Subcutaneous abdominal adipose tissue (tissue), 5 donors: ENCODE data around the gene TTC13.

Source experiments
- H3K27ac ChIP-seq: one replicate; pipeline ENCODE4 v1.7.0; 2013; ENCODE audit warnings: low read depth, mild to moderate bottlenecking, inconsistent platforms, low read length, moderate library complexity
- H3K27me3 ChIP-seq, 5 donors: one replicate each; pipeline ENCODE4 v1.7.0; 2013; ENCODE audit warnings: low read length in 5 of 5, inconsistent platforms in 1 of 5; ENCODE audit not compliant: control insufficient read depth in 5 of 5, insufficient read depth in 4 of 5
- H3K36me3 ChIP-seq, 5 donors: one replicate each; pipeline ENCODE4 v1.7.0; 2013; ENCODE audit warnings: low read length in 5 of 5; ENCODE audit not compliant: control insufficient read depth in 5 of 5, insufficient read depth in 5 of 5
- H3K4me1 ChIP-seq, 5 donors: one replicate each; pipeline ENCODE4 v1.7.0; 2013; ENCODE audit warnings: low read length in 5 of 5, mild to moderate bottlenecking in 3 of 5, moderate library complexity in 1 of 5; ENCODE audit not compliant: control insufficient read depth in 5 of 5, insufficient read depth in 5 of 5
- H3K4me3 ChIP-seq, 5 donors: one replicate each; pipeline ENCODE4 v1.7.0; 2013; ENCODE audit warnings: low read length in 5 of 5, low read depth in 1 of 5
- H3K9ac ChIP-seq, 5 donors: one replicate each; pipeline ENCODE4 v1.7.0; 2013; ENCODE audit warnings: low read length in 5 of 5, mild to moderate bottlenecking in 4 of 5, moderate library complexity in 3 of 5
- H3K9me3 ChIP-seq, 5 donors: one replicate each; pipeline ENCODE4 v1.7.0; 2013; ENCODE audit warnings: low read length in 5 of 5; ENCODE audit not compliant: control insufficient read depth in 5 of 5
- donor health status: healthy.
- donor health status: healthy.
- donor health status: healthy.
- donor health status: healthy.
- donor health status: healthy.

The TTC13 gene

DNA sequence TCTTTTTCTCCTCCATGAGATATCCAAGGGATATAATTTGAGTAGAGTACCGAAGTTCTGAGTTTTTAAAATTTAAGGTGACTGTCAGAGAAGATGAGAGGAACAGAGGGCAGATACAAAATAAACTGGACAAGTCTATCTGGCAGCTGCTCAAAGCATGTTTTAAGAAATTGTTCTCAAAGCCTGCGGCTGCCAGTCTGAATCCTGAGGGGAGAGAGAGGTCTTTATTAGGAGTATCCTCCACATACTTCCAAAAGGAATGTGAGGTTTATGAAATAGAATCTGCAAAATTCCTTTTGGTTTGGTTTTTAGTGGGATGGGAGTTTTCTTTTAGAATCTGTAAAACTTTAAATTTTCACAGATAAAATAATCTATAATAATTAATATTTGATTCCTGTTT lies 41.3 kb downstream of the TTC13 start:
- H3K36me3 ChIP-seq = peaks cover 5 to 23% (median 12%) of the 10 kb centered on the region in 5 donors
- no peak overlapping the region for H3K4me3 ChIP-seq
- no peak overlapping the region for H3K27ac ChIP-seq
- no peaks in the 10 kb centered on the region for H3K9me3 ChIP-seq
- H3K4me1 ChIP-seq = no peaks in the 10 kb centered on the region
- no peak overlapping the region for H3K9ac ChIP-seq
- H3K27me3 ChIP-seq = no peaks in the 10 kb centered on the region

DNA sequence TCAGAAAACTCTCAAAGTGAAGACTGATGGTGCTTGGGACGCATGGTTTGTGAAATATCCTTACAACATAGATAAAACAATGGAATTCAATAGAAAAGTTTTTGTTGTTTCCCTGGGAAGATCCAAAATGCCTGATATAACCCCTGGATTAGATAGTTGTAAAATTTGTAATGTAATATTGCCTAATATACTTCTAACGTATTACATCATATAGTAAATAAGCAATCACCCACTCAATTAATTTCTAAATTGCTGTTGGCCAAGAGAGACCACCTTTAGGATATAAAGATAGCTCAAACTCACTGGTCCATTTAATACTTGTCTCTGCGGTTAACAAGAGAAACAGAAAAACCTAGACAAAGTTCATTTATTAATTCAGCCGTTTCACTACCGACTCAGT lies 42.2 kb downstream of the TTC13 start:
- Histone ChIP-seq H3K27me3 (no peaks in the 10 kb centered on the region), H3K4me1 (no peaks in the 10 kb centered on the region), H3K36me3 (peaks cover 5 to 27% (median 12%) of the 10 kb centered on the region in 5 donors), H3K4me3 (no peak overlapping the region), H3K9me3 (no peaks in the 10 kb centered on the region), H3K9ac (no peak overlapping the region), H3K27ac (no peak overlapping the region)

DNA sequence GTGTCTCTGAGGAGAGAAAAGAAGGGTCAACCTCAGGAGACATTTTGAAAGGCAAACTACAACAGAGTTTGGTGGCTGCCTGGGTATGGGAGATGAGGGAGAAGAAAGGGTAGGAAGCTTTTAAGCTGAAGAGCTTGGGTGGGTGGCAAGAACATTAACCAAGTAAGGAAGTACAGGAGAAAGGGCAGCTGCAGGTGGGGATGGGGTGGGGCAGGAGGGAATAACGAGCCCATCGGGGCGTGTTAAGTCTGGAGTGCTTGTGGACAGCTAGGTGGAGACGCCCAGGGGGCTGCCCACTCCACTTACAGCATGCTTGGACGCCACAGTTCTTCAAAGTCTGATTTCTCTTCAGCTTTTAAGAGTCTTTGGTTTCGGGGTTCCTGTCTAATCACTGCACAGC lies 42.8 kb downstream of the TTC13 start:
- H3K9me3 ChIP-seq = no peaks in the 10 kb centered on the region
- H3K27ac ChIP-seq = no peak overlapping the region
- H3K27me3 ChIP-seq = no peaks in the 10 kb centered on the region
- no peak overlapping the region for H3K9ac ChIP-seq
- peaks cover 5 to 33% (median 18%) of the 10 kb centered on the region in 5 donors for H3K36me3 ChIP-seq
- H3K4me1 ChIP-seq = no peaks in the 10 kb centered on the region
- no peak overlapping the region for H3K4me3 ChIP-seq

DNA sequence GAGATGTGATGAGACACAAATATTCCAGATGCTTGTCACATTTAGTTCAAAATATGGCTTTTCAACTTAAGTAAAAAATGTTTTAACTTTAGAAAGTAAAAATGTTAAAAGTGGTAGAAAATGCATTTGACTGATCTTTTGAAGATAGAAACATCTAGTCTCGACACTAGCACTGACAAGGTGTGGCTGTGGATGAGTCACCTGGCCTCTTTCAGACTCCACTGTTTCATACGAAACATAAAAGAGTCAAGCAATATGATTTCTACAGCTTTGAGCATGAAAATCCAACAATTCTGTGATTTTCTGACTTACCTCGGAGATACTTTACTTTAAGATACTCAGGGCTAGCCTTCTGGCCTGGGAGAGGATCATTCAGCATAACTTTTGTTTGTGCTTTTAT lies 47.7 kb downstream of the TTC13 start:
- H3K9ac ChIP-seq = no peak overlapping the region
- H3K27me3 ChIP-seq = no peaks in the 10 kb centered on the region
- H3K27ac ChIP-seq = no peak overlapping the region
- no peaks in the 10 kb centered on the region for H3K4me1 ChIP-seq
- peaks cover 20 to 54% (median 40%) of the 10 kb centered on the region in 5 donors for H3K36me3 ChIP-seq
- no peak overlapping the region for H3K4me3 ChIP-seq
- no peaks in the 10 kb centered on the region for H3K9me3 ChIP-seq

DNA sequence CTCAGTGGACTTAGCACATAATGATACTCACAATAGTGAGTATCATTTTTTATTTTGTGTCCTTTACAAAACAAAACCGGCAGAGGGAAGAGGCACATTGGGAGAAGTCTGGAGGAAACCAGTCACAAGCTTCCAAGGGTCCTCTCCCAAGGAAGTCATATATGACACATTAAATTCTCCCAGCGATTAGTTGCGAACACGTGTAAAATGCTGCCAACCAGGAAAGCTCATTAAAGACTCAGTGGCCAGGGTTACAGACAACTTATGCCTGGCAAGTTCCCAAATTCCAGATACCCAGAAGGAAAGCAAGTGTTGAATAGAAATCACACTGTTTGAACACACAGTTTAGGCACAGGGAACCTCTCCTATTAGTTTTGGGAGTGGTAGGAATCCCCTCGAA lies 52.5 kb downstream of the TTC13 start:
- no peak overlapping the region for H3K9ac ChIP-seq
- no peaks in the 10 kb centered on the region for H3K4me1 ChIP-seq
- no peak overlapping the region for H3K27ac ChIP-seq
- H3K27me3 ChIP-seq = no peaks in the 10 kb centered on the region
- H3K36me3 ChIP-seq = peaks cover 33 to 77% (median 57%) of the 10 kb centered on the region in 5 donors
- H3K4me3 ChIP-seq = no peak overlapping the region
- no peaks in the 10 kb centered on the region for H3K9me3 ChIP-seq

DNA sequence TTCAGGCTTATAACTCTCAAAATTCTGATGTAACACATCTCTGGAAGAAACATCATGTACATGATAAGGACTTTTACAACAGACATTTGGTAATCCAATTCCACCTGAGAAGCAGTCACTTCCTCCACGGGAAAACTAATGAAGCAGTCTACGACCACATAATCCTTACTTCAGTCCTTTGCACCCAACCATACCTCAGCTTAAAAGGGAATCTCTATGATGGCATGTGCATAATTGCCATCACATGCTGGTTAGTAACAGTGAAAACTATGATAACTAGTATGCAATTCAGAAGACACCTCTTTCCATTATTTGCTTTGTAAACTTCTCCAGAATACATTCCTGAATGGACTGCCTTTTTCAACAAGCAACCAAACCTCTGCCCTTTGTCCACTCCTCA lies 53.1 kb downstream of the TTC13 start:
- Histone ChIP-seq H3K4me3 (no peak overlapping the region), H3K9me3 (no peaks in the 10 kb centered on the region), H3K36me3 (peaks cover 33 to 77% (median 51%) of the 10 kb centered on the region in 5 donors), H3K27ac (no peak overlapping the region), H3K4me1 (no peaks in the 10 kb centered on the region), H3K9ac (no peak overlapping the region), H3K27me3 (no peaks in the 10 kb centered on the region)

DNA sequence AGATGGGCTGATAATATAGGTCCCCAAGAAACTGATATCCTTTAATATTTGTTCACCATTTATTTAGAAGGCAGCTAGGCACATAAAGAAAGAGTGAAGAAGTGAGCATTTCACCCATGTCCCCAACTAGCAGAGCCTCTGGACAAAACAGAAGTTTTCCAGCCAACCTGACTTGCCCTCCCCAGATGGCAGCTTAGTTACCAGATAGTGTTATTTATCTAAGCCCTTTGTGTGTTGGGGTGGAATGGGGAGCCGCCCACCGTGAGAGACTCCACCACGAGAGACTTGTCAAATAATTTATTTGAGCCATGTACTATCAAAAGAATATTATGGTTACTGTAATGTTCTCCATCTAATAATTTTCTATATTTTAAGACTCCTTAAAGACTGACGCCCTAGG lies 55.5 kb downstream of the TTC13 start:
- H3K27ac ChIP-seq = no peak overlapping the region
- H3K9me3 ChIP-seq = no peaks in the 10 kb centered on the region
- H3K36me3 ChIP-seq = peaks cover 44 to 89% (median 56%) of the 10 kb centered on the region in 5 donors
- H3K4me3 ChIP-seq = no peak overlapping the region
- no peaks in the 10 kb centered on the region for H3K4me1 ChIP-seq
- no peaks in the 10 kb centered on the region for H3K27me3 ChIP-seq
- no peak overlapping the region for H3K9ac ChIP-seq

DNA sequence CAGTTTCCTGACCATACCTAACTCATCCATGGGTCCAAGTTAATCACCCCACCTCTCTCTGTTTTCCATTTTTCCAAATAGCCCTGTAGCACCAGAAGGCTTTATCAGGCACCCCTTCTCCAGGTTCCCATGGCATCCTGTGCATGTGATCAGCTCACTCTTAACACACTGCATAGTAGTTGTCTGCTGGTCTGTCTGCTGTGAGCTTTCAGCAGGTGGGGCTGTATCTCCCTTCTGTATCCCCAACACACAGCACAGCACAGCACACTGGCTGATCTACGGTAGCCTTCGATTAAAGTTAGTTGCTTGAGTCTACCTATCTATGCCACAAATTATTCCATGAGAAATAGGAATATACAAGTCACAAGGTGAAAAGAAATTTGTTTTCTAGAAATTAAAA lies 56.0 kb downstream of the TTC13 start:
- Histone ChIP-seq H3K27ac (no peak overlapping the region), H3K36me3 (peaks cover 41 to 87% (median 55%) of the 10 kb centered on the region in 5 donors)

DNA sequence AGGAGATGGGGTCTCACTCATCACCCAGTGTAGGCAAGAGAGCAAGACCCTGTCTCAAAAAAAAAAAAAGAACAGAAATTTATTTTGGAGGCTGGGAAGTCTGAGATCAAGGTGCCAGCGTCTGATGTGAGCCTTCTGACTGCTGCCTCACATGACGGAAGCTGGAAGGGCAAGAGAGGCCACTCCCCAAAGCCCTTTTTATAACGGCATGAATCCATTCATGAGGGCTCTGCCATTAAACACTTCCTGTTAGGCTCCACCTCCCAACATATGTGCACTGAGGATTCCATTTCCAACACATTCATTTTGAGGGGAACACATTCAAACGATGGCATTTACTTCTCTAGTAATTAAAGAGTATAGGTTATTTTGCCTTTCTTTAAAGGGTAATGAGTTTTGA lies 59.5 kb downstream of the TTC13 start:
- no peaks in the 10 kb centered on the region for H3K9me3 ChIP-seq
- no peaks in the 10 kb centered on the region for H3K27me3 ChIP-seq
- H3K4me1 ChIP-seq = peaks cover 0 to 4% (median 4%) of the 10 kb centered on the region in 5 donors
- peaks cover 27 to 67% (median 39%) of the 10 kb centered on the region in 5 donors for H3K36me3 ChIP-seq
- H3K9ac ChIP-seq = no peak overlapping the region
- no peak overlapping the region for H3K27ac ChIP-seq
- no peak overlapping the region for H3K4me3 ChIP-seq

More for the DNA sequence above, 56.0 kb downstream of the TTC13 start:
- Histone ChIP-seq H3K4me3 (no peak overlapping the region), H3K4me1 (no peaks in the 10 kb centered on the region), H3K9me3 (no peaks in the 10 kb centered on the region), H3K27me3 (no peaks in the 10 kb centered on the region), H3K9ac (no peak overlapping the region)

DNA sequence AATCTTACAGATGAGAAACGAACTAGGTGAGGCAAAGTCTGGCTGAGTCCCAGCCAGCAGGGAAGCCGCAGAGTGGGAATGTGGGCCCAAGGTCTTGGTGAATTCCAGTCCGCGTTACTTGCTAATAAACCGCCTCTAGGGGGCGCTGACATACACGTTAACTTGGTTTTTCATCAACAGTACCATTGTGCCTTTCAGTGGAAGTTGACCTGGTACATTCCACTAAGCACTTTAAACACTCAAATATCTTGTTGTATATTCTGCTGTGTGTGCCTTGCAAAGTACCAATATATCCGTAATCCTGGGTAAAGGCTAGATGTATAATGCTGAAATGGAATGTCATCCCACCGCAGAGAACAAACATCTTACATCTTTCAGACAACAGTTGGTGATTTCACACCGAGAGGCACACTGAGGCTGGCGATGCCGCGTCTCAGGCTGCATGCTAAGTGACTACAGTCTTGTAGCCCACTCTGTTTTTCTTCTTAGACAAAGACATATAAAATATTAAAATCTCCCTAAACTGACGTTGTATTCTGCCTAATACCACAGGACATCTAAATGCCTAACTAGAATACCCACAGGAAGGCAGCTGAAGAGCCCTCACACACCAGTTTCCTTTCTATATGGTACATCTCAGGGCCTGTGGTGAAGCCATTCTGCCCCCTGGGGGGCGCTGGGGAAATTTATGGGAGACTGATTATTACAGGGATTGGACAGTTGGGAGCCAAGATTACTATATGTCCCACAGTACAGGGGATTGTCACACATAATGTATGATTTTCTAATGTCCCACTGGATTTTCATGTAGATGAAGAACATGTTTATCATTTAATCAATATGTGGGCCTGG lies 61.2 kb downstream of the TTC13 start:
- Histone ChIP-seq H3K27me3 (no peaks in the 10 kb centered on the region), H3K36me3 (peaks cover 20 to 69% (median 30%) of the 10 kb centered on the region in 5 donors), H3K9me3 (no peaks in the 10 kb centered on the region), H3K27ac (no peak overlapping the region), H3K4me3 (no peak overlapping the region), H3K4me1 (peaks cover 0 to 8% (median 4%) of the 10 kb centered on the region in 5 donors), H3K9ac (no peak overlapping the region)
